Gastrocnemius medialis (tissue), 4 donors: ENCODE data around the gene REL.

Source experiments
- CTCF ChIP-seq, 5 experiments: fragments of 450-650 bp in 3 of 5; fragments of 200-600 bp in 2 of 5; sonication (generic) in 2 of 5; IDR thresholded peaks in 4 of 5; conservative IDR thresholded peaks in 1 of 5; 1 replicate in 4 of 5; 2 replicates in 1 of 5; pipeline ENCODE4 v1.5.1; 2016 to 2019; ENCODE audit warnings: antibody characterized with exemption in 5 of 5, mild to moderate bottlenecking in 3 of 5, moderate library complexity in 3 of 5
- POLR2A ChIP-seq, 2 donors: fragments of 450-650 bp; IDR thresholded peaks; one replicate each; pipeline ENCODE4 v1.6.1; 2017; ENCODE audit warnings: antibody characterized with exemption in 2 of 2, mild to moderate bottlenecking in 2 of 2, moderate library complexity in 2 of 2

GRCh38 chr2:60926741-60927552, 45.6 kb downstream of the REL start:
- TF ChIP-seq CTCF (IDR thresholded peaks at IDR 0.05 in 4 of 5, conservative IDR thresholded peaks at IDR 0.05 in 1 of 5) (no peak), POLR2A (IDR thresholded peaks at IDR 0.05) (no peak)
